Fibroblast of gingiva (primary cell): ENCODE measurements around the gene OARD1.
A peak's percentile ranks its signal among the peaks of the same experiment; 100 is the strongest.
"Not testable (repeated sequence)": the region's sequence is repeated elsewhere in the genome, so short reads cannot be mapped to it uniquely, and the experiment has no call there.

Experiments
- DNase-seq: peaks from one replicate; pipeline ENCODE4 v3.0.0-alpha.2; 2011; ENCODE audit warnings: low read depth

OARD1 gene, protein sequence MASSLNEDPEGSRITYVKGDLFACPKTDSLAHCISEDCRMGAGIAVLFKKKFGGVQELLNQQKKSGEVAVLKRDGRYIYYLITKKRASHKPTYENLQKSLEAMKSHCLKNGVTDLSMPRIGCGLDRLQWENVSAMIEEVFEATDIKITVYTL

GRCh38 chr6:41071923-41072835 is at the start of gene OARD1:
Gene OARD1 (minus strand): TSS chr6:41072356. CDS start chr6:41071634, 722 bp downstream.
- DNase-seq: peak; percentile 100

GRCh38 chr6:41120058-41120457 is 47.9 kb upstream of the OARD1 start:
- DNase-seq: no peak

DNA sequence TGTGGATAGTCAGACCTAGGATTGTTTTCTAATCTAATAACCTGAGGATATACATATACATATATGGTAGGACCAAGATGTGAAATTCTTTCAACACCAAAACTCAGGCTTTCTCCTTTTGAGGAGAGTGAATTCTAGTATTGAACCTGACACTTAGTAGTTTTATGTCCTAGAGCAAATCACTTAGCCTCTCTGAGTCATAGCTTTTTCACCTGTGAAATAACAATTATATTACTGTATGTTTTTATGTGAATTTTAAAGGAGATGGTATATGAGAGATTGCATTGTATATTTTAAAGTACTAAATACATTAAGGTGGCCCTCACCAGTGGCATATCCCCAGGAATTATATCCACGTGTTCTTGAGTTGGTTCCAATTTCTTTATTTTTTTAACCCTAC is 47.4 kb upstream of the OARD1 start:
- no peak for DNase-seq

- DNase-seq: not testable (repeated sequence)
Observed at GRCh38 chr6:41115027-41115426, 42.9 kb upstream of the OARD1 start.

DNA sequence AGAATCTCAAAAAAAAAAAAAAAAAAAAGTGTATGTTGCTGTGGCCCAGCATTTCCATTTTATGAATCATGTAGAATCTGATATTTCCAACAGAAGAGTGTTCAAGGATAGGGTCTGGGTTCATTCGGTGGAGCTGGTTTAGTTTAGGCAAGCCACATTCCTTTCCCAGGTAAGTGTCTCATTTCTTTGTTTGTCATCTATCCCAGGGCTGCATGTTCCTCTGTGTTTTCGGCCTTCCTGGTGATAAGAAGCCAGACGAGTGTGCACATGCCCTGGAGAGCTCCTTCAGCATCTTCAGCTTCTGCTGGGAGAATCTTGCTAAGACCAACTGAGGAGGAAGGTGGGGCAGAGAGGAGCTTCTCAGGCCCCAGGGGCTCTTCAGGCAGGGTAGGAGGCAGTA is 38.9 kb upstream of the OARD1 start:
- DNase-seq: no peak

DNA sequence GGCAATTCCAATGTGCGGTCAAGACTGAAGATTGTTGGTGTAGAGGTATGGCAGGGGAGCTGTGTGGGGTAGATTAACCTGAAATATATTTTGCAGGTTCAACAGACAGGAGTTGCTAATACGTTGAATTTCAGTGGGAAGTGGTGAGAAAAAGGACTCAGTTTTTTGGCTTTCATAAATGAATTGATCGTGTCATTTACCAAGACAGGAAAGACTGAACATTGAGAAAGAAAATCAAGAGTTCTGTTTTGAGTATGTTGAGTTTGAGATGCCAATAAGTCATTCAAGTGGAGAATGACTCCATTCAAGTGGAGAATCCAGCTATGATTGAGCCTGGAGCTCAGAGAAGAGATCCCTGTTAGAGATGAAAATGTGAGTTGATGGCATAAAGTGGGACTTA is 31.7 kb upstream of the OARD1 start:
- DNase-seq: no peak

GRCh38 chr6:41100871-41101287 is 28.7 kb upstream of the OARD1 start:
- no peak for DNase-seq

GRCh38 chr6:41098366-41098765 is 26.2 kb upstream of the OARD1 start:
- DNase-seq: no peak

- peak; percentile 13 for DNase-seq
Observed at GRCh38 chr6:41097467-41098090, 25.4 kb upstream of the OARD1 start.

GRCh38 chr6:41093729-41094128 is 21.6 kb upstream of the OARD1 start:
- peak; percentile 31 for DNase-seq

GRCh38 chr6:41092421-41093140 is 20.4 kb upstream of the OARD1 start:
- peak; percentile 18 for DNase-seq

DNA sequence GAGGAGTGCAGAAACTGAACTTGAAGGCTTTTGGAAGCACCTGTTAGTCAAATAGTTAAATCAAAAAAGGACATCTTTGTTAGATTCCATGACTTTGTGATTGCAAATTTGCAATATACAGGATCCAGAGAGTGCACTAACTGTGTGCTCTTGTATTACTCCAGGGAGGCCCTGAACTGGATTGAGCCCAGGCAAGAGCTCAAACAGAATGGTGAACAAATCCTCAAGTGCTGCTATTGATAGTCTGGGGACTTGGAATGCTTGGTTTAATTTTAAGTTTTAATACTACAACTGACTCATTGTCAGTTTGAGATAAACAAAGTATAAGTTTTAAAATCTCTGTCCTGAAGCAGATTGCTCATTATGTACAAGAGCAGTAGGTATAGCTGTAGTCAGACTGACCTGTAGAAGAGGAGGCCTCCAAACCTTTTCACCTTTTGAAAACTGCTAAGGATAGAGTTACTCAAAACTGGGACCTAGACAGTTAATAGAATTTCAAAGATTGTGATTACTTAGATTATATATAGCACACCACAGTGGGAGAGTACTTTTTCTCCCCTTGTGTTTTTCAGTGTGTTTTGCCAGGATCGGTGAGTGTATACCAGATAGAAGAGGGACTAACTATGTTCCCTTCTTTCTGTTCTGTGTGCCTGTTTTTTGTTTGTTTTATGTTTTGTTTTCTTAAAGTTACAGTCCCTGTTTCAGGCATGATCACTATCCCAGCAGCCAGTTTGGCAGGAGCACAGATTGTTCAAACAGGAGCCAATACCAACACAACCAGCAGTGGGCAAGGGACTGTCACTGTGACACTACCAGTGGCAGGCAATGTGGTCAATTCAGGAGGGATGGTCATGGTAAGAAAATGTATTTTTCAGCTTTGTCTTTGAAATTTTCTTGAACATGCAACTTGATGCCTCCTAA is 18.9 kb upstream of the OARD1 start:
- DNase-seq: no peak

- DNase-seq: no peak
Observed at GRCh38 chr6:41088451-41088850, 16.3 kb upstream of the OARD1 start.

GRCh38 chr6:41085182-41085581 is 13.0 kb upstream of the OARD1 start:
- no peak for DNase-seq

DNA sequence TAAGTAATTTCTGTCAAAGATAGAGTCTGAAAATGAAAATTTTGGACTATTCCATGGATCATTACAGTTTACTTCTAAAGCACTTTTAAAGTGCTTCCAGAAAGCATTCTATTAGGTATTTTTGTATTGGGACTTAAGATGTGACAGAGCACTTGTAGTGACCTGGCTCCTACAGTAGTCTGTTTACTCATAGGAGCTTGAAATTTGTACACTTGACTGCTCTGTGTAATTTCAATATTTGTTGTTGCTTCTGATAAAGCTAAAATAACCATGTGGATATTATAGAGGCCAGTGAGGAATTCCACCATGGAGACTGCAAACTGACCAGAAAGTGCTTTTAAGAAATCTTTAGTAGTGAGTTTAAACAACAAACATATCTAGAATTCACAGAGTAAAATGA is 10.9 kb upstream of the OARD1 start:
- DNase-seq: no peak

DNA sequence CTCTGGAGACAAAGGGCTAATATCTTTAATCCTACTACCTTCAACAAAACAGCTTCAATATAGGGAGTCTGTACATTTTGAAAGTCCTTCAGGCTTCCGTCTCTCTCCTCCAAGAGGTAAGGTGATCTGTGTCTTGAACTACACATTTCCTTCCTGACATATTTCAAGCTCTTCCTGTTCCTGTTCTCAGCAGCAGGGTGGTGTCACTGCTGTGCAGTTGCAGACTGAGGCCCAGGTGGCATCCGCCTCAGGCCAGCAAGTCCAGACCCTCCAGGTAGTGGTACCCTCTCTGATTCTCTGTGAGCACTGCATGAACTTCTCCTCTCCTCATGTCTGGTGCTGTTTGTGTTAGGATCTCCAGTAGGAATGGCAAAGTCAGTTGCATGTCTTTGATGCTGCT is 8.5 kb upstream of the OARD1 start:
- no peak for DNase-seq

GRCh38 chr6:41079080-41079479 is 6.9 kb upstream of the OARD1 start:
- DNase-seq: no peak

GRCh38 chr6:41078101-41078500 is 5.9 kb upstream of the OARD1 start:
- DNase-seq: no peak

DNA sequence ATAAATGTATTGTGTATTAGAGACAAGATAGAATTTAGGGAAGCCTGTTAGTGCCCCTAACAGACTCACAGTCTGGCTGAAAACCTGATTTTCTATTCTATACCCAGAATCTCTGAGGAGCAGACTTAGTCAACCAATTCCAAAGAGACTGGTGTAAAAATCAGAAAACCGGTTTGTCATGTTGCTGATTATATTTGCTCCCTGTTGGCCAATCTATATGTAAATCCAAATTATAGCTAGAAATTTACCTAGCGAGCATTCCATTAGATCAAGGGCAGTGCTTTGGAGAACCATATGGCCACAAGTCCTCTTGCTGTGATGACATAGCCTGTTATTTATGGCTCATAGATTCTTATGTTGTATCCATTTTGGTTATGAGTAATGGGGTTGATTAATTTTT is 5.4 kb upstream of the OARD1 start:
- DNase-seq: no peak

DNA sequence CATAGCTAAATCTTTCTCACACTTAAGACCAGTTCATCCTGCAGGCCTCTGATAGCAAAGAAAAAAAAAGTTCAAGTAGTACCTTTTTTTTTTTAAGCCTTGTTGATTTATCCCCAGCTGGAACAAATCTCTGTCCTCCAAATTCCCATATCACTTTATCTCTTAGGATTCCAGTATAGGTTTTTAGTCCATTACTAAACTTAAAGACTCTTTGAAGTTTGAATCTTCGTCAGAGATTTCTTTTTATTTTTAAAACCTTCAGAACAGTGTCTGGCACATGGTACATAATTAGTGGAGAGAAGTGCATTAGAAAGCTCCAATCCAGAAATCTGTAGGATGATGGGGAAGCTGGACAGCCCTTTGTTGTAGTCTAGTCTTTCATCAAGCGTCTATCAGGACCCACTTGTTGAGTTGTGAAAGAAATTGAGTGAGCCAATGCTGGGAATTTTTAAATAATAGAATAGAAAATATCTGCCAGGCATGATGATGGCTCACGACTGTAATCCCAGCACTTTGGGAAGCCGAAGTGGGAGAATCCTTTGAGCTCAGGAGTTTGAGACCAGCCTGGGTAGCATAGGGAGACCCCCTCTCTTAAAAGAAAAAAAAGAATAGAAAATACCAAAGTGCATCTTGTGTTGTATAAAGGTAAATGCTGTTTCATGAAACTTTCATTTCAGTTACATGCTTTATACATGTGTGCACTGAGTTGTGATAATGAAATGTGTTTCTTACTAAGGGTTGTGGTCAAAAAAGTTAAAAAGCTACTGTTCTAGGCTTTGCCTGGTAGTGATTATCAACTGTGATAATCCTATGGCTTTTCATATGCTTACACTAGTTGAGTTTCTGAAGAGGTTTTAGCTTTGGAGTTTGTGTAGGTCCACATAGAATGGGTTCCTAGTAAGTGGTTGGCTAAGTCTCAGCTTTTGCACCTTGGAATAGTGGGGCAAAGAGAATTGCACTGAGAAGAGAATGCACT is 3.8 kb upstream of the OARD1 start:
- DNase-seq: no peak
